H1 (cell line): ENCODE data around the gene KIAA0040. TPM values are rescaled to one million over a fixed set of nuclear protein-coding genes. Genes with fewer than 3 reads are reported as not detected.

Source experiments
- CTCF ChIA-PET: fragments of 300-600 bp; sonication (Branson Sonifier 250); formaldehyde crosslinking; loops from one replicate; lab custom pipeline; 2021; ENCODE audit not compliant: partially characterized antibody; lab: Charles Lee
- POLR2A ChIA-PET: fragments of 300-600 bp; sonication (Branson Sonifier 250); formaldehyde crosslinking; loops from one replicate; lab custom pipeline; 2021; ENCODE audit warnings: inconsistent platforms; ENCODE audit not compliant: partially characterized antibody; lab: Charles Lee
- DNase-seq, 2 experiments: peaks; one replicate each; pipeline versions ENCODE4 v3.0.0 to v3.0.0-alpha.2; 2010 to 2022; ENCODE audit warnings: low spot score in 2 of 2, low read depth in 1 of 2, mixed read lengths in 1 of 2
- FAIRE-seq: peaks from 2 replicates; lab custom pipeline; 2011; peaks lifted over from hg19 to GRCh38; lab: Jason Lieb, UNC
- H2AFZ ChIP-seq: 2 replicates; pipeline ENCODE4 v1.8.1; 2012; ENCODE audit warnings: low read length, inconsistent platforms
- H2AK5ac ChIP-seq: 2 replicates; pipeline ENCODE4 v1.6.1; 2013; ENCODE audit warnings: low read depth, low read length
- H2BK120ac ChIP-seq: replicated peaks from 2 replicates; pipeline ENCODE3; 2013; ENCODE audit warnings: low read depth, low read length, inconsistent platforms
- H2BK12ac ChIP-seq: 2 replicates; pipeline ENCODE4 v1.6.1; 2013; ENCODE audit warnings: low read depth, low read length
- H2BK15ac ChIP-seq: 2 replicates; pipeline ENCODE4 v1.6.1; 2013; ENCODE audit warnings: low read length
- H2BK20ac ChIP-seq: 2 replicates; pipeline ENCODE4 v1.6.1; 2013; ENCODE audit warnings: low read length
- H2BK5ac ChIP-seq: 2 replicates; pipeline ENCODE4 v1.6.1; 2013; ENCODE audit warnings: low read depth, low read length
- H3K14ac ChIP-seq: 2 replicates; pipeline ENCODE4 v1.6.1; 2013; ENCODE audit warnings: inconsistent platforms; ENCODE audit not compliant: insufficient read length
- H3K18ac ChIP-seq: 2 replicates; pipeline ENCODE4 v1.6.1; 2013; ENCODE audit warnings: low read length; ENCODE audit errors: extremely low read depth
- H3K23ac ChIP-seq: 2 replicates; pipeline ENCODE4 v1.6.1; 2013; ENCODE audit warnings: inconsistent platforms; ENCODE audit not compliant: insufficient read length
- H3K23me2 ChIP-seq: 2 replicates; pipeline ENCODE4 v1.6.1; 2013; ENCODE audit warnings: low read depth, low read length
- H3K27ac ChIP-seq: 2 replicates; pipeline ENCODE4 v1.6.1; 2011; ENCODE audit warnings: low read depth, low read length, inconsistent platforms
- H3K27me3 ChIP-seq, 4 experiments: replicated peaks in 1 of 4; 1 replicate in 1 of 4; 2 replicates in 3 of 4; pipeline versions ENCODE4 v1.6.1 to v1.8.1; 2011 to 2013; ENCODE audit warnings: low read length in 3 of 4, mild to moderate bottlenecking in 3 of 4, inconsistent platforms in 2 of 4, mixed read lengths in 2 of 4, moderate library complexity in 1 of 4; ENCODE audit not compliant: control insufficient read depth in 3 of 4, insufficient read depth in 3 of 4; ENCODE audit errors: extremely low read depth in 1 of 4
- H3K36me3 ChIP-seq, 4 experiments: 2 replicates each; pipeline versions ENCODE4 v1.6.1 to v1.8.1; 2011 to 2013; ENCODE audit warnings: mild to moderate bottlenecking in 4 of 4, low read length in 3 of 4, moderate library complexity in 2 of 4, control low read depth in 1 of 4, inconsistent platforms in 1 of 4; ENCODE audit not compliant: insufficient read depth in 4 of 4, control insufficient read depth in 2 of 4
- H3K4ac ChIP-seq: replicated peaks from 2 replicates; pipeline ENCODE3; 2013; ENCODE audit warnings: low read length, low read depth, mixed read lengths, inconsistent platforms; ENCODE audit not compliant: insufficient read length
- H3K4me1 ChIP-seq, 4 experiments: replicated peaks in 1 of 4; 1 replicate in 1 of 4; 2 replicates in 3 of 4; pipeline versions ENCODE4 v1.6.1 to v1.8.1; 2011 to 2013; ENCODE audit warnings: low read length in 3 of 4, inconsistent platforms in 2 of 4, mixed read lengths in 1 of 4; ENCODE audit not compliant: insufficient read depth in 4 of 4, control insufficient read depth in 3 of 4
- H3K4me2 ChIP-seq, 2 experiments: 2 replicates each; pipeline versions ENCODE4 v1.6.1 to v1.8.1; 2011 to 2013; ENCODE audit warnings: low read depth in 2 of 2, low read length in 2 of 2, control low read depth in 1 of 2, inconsistent platforms in 1 of 2, mild to moderate bottlenecking in 1 of 2; ENCODE audit not compliant: insufficient read depth in 1 of 2
- H3K4me3 ChIP-seq, 4 experiments: fragments of 200-600, 300-600 bp in 1 of 4; sonication (generic), shearing (Covaris generic), sonication (Bioruptor Twin) in 1 of 4; 2 replicates each; pipeline versions ENCODE4 v1.5.1 to v1.8.1; 2011 to 2016; ENCODE audit warnings: low read length in 4 of 4, low read depth in 3 of 4, control low read depth in 2 of 4, inconsistent platforms in 2 of 4, mild to moderate bottlenecking in 2 of 4, mixed read lengths in 1 of 4, moderate library complexity in 1 of 4; ENCODE audit not compliant: insufficient read depth in 2 of 4; ENCODE audit errors: extremely low read depth in 1 of 4
- H3K56ac ChIP-seq: replicated peaks from 2 replicates; pipeline ENCODE3; 2013; ENCODE audit warnings: low read depth, mild to moderate bottlenecking, mixed read lengths, low read length, inconsistent platforms; ENCODE audit not compliant: insufficient read length
- H3K79me1 ChIP-seq: 2 replicates; pipeline ENCODE4 v1.6.1; 2013; ENCODE audit warnings: low read depth, low read length, control low read depth
- H3K79me2 ChIP-seq, 2 experiments: 2 replicates each; pipeline versions ENCODE4 v1.6.1 to v1.8.1; 2012 to 2013; ENCODE audit warnings: low read length in 2 of 2, mild to moderate bottlenecking in 2 of 2, inconsistent platforms in 1 of 2; ENCODE audit not compliant: insufficient read depth in 2 of 2, control insufficient read depth in 1 of 2
- H3K9ac ChIP-seq, 4 experiments: replicated peaks in 1 of 4; 1 replicate in 1 of 4; 2 replicates in 3 of 4; pipeline versions ENCODE4 v1.6.1 to v1.8.1; 2011 to 2013; ENCODE audit warnings: low read depth in 3 of 4, low read length in 3 of 4, control low read depth in 2 of 4, mild to moderate bottlenecking in 2 of 4, moderate library complexity in 2 of 4, inconsistent platforms in 1 of 4; ENCODE audit errors: extremely low read depth in 1 of 4
- H3K9me3 ChIP-seq, 2 experiments: 2 replicates each; pipeline versions ENCODE4 v1.6.1 to v1.8.1; 2012 to 2013; ENCODE audit warnings: mild to moderate bottlenecking in 2 of 2, moderate library complexity in 2 of 2, control low read depth in 1 of 2, inconsistent platforms in 1 of 2, low read depth in 1 of 2, low read length in 1 of 2, mixed read lengths in 1 of 2; ENCODE audit not compliant: insufficient read depth in 2 of 2
- H4K20me1 ChIP-seq, 2 experiments: replicated peaks in 1 of 2; 2 replicates each; pipeline versions ENCODE3 to v1.8.1; 2011 to 2013; ENCODE audit warnings: inconsistent platforms in 2 of 2, low read length in 2 of 2, mild to moderate bottlenecking in 1 of 2; ENCODE audit not compliant: insufficient read depth in 2 of 2, control insufficient read depth in 1 of 2
- H4K5ac ChIP-seq: 2 replicates; pipeline ENCODE4 v1.6.1; 2013; ENCODE audit warnings: low read length, low read depth, mixed read lengths, inconsistent platforms; ENCODE audit not compliant: insufficient read length
- H4K8ac ChIP-seq: 2 replicates; pipeline ENCODE4 v1.8.0; 2013; ENCODE audit warnings: mild to moderate bottlenecking, moderate library complexity, low read length, inconsistent platforms; ENCODE audit not compliant: insufficient read depth; ENCODE audit errors: extremely low read depth
- H4K91ac ChIP-seq: replicated peaks from 2 replicates; pipeline ENCODE3; 2013; ENCODE audit warnings: low read length, mixed read lengths, inconsistent platforms; ENCODE audit not compliant: insufficient read length
- MAFK ChIP-seq: IDR thresholded peaks from 2 replicates; pipeline ENCODE4 v1.6.1; 2012; ENCODE audit warnings: low read depth, mild to moderate bottlenecking, improper control_type of control experiment, low read length
- MAX ChIP-seq: IDR thresholded peaks from 2 replicates; pipeline ENCODE4 v1.6.1; 2012; ENCODE audit warnings: inconsistent platforms
- PHF8 ChIP-seq: fragments of 200-600 bp; sonication (generic); conservative IDR thresholded peaks from 2 replicates; pipeline ENCODE4 v1.7.1; 2012; ENCODE audit warnings: low read depth, mild to moderate bottlenecking, inconsistent platforms, low read length, moderate library complexity
- WGBS, 2 experiments: shearing (Covaris generic) in 1 of 2; methylation state at CpG; one replicate each; pipeline versions ENCODE4 v1.1.6 to v1.1.7; 2013 to 2015; ENCODE audit warnings: low lambda C conversion rate in 2 of 2, mixed read lengths in 2 of 2, inconsistent platforms in 1 of 2, low coverage in 1 of 2, missing lambda C conversion rate in 1 of 2; ENCODE audit not compliant: insufficient replicate concordance in 2 of 2, insufficient coverage in 1 of 2, insufficient read length in 1 of 2; ENCODE audit errors: extremely low coverage in 1 of 2, missing lambda C conversion rate in 1 of 2; 5-methylcytosine and 5-hydroxymethylcytosine counted together
- polyA plus RNA-seq, 7 experiments: library from polyadenylated mRNA; depleted of rRNA in 3 of 7; stranded (reverse) in 5 of 7; unstranded in 2 of 7; fragments of >200 nt in 5 of 7; fragments of 200-250 nt in 2 of 7; gene quantifications; 1 replicate in 5 of 7; 2 replicates in 1 of 7; 4 replicates in 1 of 7; pipeline versions ENCODE4 v1.2.1 to v1.2.3, GENCODE V29; 2011 to 2013; ENCODE audit warnings: missing spikeins in 2 of 7, mixed read lengths in 2 of 7
- total RNA-seq: library from RNA; stranded (reverse); fragmentation: NEBNext Ultra II Directional; extraction: Animal tissue kit (Norgen Biotek cat#: 25700); gene quantifications from 2 replicates; pipeline ENCODE4 v1.2.1, GENCODE V29; 2021

The KIAA0040 gene
- total and polyA plus RNA-seq, 2 of the 8 experiments (the other 6 are each of a cell fraction or from before 2014, with no cell fraction given), result 11.0 to 14.1 TPM

GRCh38 chr1:175185903-175186302 is 6.7 kb downstream of the KIAA0040 start:
- FAIRE-seq, result no peak

More at GRCh38 chr1:175185903-175186302, 6.7 kb downstream of the KIAA0040 start:
- no peak overlapping the region for H4K8ac ChIP-seq
- ChIA-PET CTCF (interaction anchor here (1.2 to 5.9 kb wide), 2 partner anchors 12 to 132 kb away, joined by 6 to 42 read pairs; no protein-coding TSS in a partner anchor), POLR2A (no interaction called here)
- H3K14ac ChIP-seq, result no peak overlapping the region
- H2AK5ac ChIP-seq, result no peak overlapping the region
- no peak overlapping the region for H3K9ac ChIP-seq
- H3K23me2 ChIP-seq, result no peaks in the 10 kb centered on the region
- no peak overlapping the region for H3K4ac ChIP-seq
- H2BK20ac ChIP-seq, result no peak overlapping the region
- no peaks in the 10 kb centered on the region for H3K79me2 ChIP-seq
- H3K4me3 ChIP-seq, result no peak overlapping the region
- no peak overlapping the region for H3K27ac ChIP-seq
- no peak overlapping the region for H4K5ac ChIP-seq
- no peak overlapping the region for H3K56ac ChIP-seq
- no peaks in the 10 kb centered on the region for H3K36me3 ChIP-seq
- no peak overlapping the region for H2AFZ ChIP-seq
- peaks cover 0 to 7% (median 3%) of the 10 kb centered on the region in 4 experiments; a peak in 3 of 7 replicates for H3K4me1 ChIP-seq
- H3K27me3 ChIP-seq, result peaks cover 0 to 2% (median 0%) of the 10 kb centered on the region in 4 experiments; a peak in 1 of 7 replicates
- H3K18ac ChIP-seq, result no peak overlapping the region
- H3K79me1 ChIP-seq, result no peaks in the 10 kb centered on the region
- H2BK15ac ChIP-seq, result no peak overlapping the region
- no peaks in the 10 kb centered on the region for H3K9me3 ChIP-seq
- no peaks in the 10 kb centered on the region for H4K20me1 ChIP-seq
- DNase-seq, result no peak
- no peak overlapping the region for H3K23ac ChIP-seq
- H3K4me2 ChIP-seq, result no peak overlapping the region
- no peak overlapping the region for H2BK12ac ChIP-seq
- H4K91ac ChIP-seq, result no peak overlapping the region
- WGBS, 2 experiments, result 92% methylated on average over 1 of the region's 1 CpG; no CpG with 5 or more reads in 1 of the 2 experiments
- TF ChIP-seq PHF8, result no peak
- no peak for TF ChIP-seq MAFK
- TF ChIP-seq MAX, result no peak
- no peak overlapping the region for H2BK120ac ChIP-seq
- no peak overlapping the region for H2BK5ac ChIP-seq
